Islet of Langerhans (tissue), 1 donor: Measurements from ENCODE around the gene GLRX.
"Not testable (repeated sequence)": the region's sequence is repeated elsewhere in the genome, so short reads cannot be mapped to it uniquely, and the experiment has no call there.

Experiments
- FAIRE-seq: peaks from one replicate; lab custom pipeline; 2011; peaks lifted over from hg19 to GRCh38; lab: Jason Lieb, UNC

The GLRX gene

GRCh38 chr5:95852567-95852966 is 30.0 kb upstream of the GLRX start:
- no peak for FAIRE-seq

- not testable (repeated sequence) for FAIRE-seq
These were observed 28.6 kb upstream of the GLRX start for GRCh38 chr5:95851141-95851540.

GRCh38 chr5:95850391-95850894 is 27.9 kb upstream of the GLRX start:
- FAIRE-seq: peak; percentile 61

DNA sequence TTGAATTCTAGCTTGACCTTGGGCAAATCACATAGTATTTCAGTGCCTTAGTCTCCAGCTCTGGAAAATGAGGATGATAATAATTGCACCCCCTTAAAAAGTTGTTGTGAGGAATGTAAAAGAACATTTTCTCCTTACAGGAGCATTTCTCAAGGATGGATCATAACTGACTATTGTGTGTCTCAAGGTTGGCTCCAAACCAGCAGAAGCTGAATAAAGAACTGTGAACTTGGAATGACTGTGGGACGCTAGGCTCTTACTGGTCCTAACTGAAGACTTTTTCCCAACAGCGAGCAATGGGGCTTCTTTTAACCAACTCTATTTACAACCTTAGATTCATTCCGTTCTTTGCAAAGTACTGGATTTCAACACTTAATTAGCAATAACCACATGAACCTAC is 26.2 kb upstream of the GLRX start:
- no peak for FAIRE-seq

GRCh38 chr5:95847261-95847592 is 24.7 kb upstream of the GLRX start:
- FAIRE-seq: peak; percentile 27

- FAIRE-seq: peak; percentile 53
These were observed 24.2 kb upstream of the GLRX start for GRCh38 chr5:95846554-95847260.

- no peak for FAIRE-seq
These were observed 22.9 kb upstream of the GLRX start for GRCh38 chr5:95845391-95845790.

DNA sequence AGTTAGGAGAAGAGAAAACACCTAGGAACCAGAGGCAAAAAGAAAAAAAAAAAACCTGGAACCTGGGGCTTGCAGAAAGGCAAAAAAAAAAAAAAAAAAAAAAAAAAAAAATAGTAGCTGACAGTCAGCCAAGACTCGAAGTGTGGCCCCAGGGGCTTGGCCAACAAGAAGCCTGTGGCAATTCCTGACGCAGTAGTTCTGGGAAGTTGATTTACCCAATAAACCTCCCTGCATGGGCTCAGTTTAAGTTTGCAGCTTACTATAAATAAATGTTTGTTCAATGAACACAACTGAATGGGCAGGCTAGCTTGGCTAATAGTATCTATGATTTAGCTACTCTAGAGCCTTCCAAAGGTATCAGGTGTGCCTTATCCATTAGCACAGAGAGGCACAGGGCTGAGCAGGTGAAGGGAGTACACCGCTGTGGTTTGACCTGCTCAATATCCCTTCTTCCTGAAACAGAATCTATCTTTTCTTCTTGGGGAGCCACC is 21.3 kb upstream of the GLRX start:
- FAIRE-seq: no peak

- FAIRE-seq: no peak
These were observed 20.5 kb upstream of the GLRX start for GRCh38 chr5:95842854-95843544.

- FAIRE-seq: no peak
These were observed 19.6 kb upstream of the GLRX start for GRCh38 chr5:95841914-95842812.

GRCh38 chr5:95840956-95841705 is 18.6 kb upstream of the GLRX start:
- no peak for FAIRE-seq

GRCh38 chr5:95839658-95840057 is 17.1 kb upstream of the GLRX start:
- FAIRE-seq: no peak

GRCh38 chr5:95838556-95838955 is 16.0 kb upstream of the GLRX start:
- no peak for FAIRE-seq

GRCh38 chr5:95838001-95838520 is 15.5 kb upstream of the GLRX start:
- FAIRE-seq: no peak

DNA sequence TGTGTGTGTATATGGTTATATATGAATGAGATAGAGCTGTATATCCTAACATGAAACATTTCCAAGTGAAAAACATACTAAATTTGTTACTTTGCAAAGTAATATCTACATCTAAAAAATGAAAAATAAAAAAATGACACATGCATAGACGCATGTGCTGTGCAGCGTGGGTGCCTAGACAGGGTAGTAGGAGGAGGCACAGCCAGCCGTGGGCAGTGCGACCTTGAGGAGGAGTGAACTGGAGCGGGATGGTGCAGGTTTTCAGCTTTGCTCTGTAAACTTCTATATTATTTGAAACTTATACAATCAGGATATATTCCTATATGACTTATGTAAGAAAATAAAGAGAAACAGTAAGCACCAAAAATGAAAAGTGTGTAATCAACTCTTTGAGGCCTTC is 15.0 kb upstream of the GLRX start:
- FAIRE-seq: no peak

DNA sequence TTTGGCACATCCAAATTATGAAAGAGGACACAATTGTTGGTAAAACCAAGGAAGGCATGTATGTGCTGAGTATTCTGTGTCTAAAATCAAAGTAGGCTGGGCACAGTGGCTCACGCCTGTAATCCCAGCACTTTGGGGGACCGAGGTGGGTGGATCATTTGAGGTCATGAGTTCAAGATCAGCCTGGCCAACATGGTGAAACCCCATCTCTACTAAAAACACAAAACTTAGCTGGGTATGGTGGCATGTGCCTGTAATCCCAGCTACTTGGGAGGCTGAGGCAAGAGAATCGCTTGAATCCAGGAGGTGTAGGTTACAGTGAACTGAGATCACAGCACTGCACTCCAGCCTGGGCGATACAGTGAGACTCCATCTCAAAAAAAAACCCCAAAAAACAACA is 14.4 kb upstream of the GLRX start:
- not testable (repeated sequence) for FAIRE-seq

GRCh38 chr5:95836544-95836943 is 14.0 kb upstream of the GLRX start:
- no peak for FAIRE-seq

DNA sequence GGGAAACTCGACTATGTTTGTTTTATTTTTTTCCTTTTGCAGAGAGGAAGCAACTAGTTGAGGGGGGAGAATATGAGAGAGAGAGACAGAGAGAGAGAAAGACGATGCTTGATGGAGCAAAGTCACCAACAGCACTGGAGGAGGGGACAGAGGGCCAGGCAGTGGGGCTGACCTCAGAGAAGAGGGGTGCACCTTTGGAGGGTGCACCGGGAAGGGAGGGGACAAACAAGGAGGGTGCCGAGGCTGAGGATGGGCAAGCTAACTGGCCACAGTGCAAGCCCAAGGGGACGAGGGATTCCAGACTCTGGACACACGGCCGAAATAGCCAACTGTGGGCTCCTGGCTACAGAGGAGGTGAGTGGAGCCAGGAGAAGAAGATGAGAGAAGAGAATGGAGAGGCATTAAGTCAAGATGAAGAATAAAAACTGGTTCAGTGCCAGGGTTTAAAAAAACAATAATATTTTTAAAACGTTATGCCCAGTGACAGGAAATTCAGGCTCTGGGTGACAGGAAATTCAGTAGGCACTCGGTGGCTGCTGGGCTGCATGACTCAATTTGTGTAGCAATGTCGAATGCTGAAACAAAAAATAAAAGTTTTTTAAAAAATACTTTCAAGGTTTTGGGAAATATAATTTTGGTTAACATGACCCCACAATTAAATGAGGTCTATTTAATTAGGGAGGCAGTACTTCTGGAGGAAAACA is 13.3 kb upstream of the GLRX start:
- no peak for FAIRE-seq

DNA sequence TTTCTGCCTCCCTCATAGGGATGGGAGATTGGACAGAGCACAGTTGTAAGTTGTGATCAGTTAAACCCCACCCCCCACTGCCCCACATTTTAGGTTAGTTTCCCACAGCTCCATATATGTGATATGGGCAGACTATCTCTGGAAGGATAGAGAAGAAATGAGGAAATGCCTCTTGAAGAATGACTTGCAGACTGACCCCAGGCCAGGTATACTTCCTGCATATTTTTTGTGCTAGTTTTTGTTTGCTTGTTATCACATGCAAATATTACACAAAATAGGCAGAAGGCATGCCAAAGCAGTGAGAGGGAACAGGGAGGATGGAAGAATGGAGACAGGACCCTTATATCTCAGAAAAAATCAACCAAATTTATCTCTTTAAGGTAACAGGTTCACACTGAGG is 10.1 kb upstream of the GLRX start:
- FAIRE-seq: no peak

- no peak for FAIRE-seq
These were observed 7.7 kb upstream of the GLRX start for GRCh38 chr5:95830226-95830625.

- no peak for FAIRE-seq
These were observed 5.3 kb upstream of the GLRX start for GRCh38 chr5:95827892-95828246.
